Skin epidermis (tissue), 12 donors: ENCODE measurements around the gene SPACA4.
A peak's percentile ranks its signal among the peaks of the same experiment; 100 is the strongest.
"Not testable (repeated sequence)": the region's sequence is repeated elsewhere in the genome, so short reads cannot be mapped to it uniquely, and the experiment has no call there.

Experiments
- H3K27ac ChIP-seq, 21 experiments: fragments of 200-600 bp; sonication (generic) in 11 of 21; one replicate each; pipeline ENCODE4 v1.5.0; 2020; ENCODE audit warnings: mild to moderate bottlenecking in 3 of 21, inconsistent platforms in 2 of 21, moderate library complexity in 2 of 21
- H3K4me3 ChIP-seq, 7 experiments: fragments of 200-600 bp; sonication (generic) in 2 of 7; one replicate each; pipeline ENCODE4 v1.5.0; 2020; ENCODE audit warnings: inconsistent platforms in 2 of 7, mild to moderate bottlenecking in 2 of 7, moderate library complexity in 1 of 7

SPACA4 gene, protein sequence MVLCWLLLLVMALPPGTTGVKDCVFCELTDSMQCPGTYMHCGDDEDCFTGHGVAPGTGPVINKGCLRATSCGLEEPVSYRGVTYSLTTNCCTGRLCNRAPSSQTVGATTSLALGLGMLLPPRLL

DNA sequence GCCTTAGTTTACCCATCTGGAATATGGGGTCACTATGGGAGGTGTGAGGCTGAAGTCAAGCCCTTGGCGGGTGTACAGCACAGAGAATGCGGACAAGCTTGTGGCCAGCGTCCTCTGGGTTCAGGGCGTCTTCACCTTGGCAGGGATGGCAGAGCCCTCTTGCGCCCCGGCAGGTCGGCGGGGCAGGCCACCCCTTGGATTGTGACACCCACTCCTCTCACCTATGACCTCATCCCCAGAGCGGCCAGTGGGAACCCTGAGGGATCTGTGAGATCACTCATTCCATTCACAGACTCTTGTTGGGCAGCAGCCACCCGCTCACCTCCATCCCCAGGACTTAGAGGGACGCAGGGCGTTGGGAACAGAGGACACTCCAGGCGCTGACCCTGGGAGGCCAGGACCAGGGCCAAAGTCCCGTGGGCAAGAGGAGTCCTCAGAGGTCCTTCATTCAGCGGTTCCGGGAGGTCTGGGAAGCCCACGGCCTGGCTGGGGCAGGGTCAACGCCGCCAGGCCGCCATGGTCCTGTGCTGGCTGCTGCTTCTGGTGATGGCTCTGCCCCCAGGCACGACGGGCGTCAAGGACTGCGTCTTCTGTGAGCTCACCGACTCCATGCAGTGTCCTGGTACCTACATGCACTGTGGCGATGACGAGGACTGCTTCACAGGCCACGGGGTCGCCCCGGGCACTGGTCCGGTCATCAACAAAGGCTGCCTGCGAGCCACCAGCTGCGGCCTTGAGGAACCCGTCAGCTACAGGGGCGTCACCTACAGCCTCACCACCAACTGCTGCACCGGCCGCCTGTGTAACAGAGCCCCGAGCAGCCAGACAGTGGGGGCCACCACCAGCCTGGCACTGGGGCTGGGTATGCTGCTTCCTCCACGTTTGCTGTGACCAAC lies at the start of gene SPACA4:
SPACA4 (plus strand) TSS at position 280 of the 896 bp plus-strand sequence; CDS start at position 517, 237 bp downstream.
- H3K27ac ChIP-seq = no peak within 1 kb of the TSS
- no peak within 1 kb of the TSS for H3K4me3 ChIP-seq

DNA sequence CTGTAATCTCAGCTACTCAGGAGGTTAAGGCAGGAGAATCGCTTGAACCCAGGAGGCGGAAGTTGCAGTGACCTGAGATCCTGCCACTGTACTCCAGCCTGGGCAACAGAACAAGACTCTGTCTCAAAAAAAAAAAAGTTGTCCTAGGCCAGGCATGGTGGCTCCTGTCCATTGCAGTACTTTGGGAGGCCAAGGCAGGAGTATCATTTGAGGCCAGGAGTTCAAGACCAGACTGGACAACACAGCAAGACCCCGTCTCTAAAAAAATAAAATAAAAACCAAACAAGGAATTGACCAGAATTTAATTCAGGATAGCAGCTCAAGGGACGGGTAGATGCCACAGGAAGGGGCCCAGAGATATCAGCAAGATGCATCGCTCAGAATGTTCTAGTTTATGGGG lies 49.7 kb upstream of the SPACA4 start:
- peak overlapping the region in 1 of 21 experiments; percentile 11 for H3K27ac ChIP-seq
- no peak overlapping the region for H3K4me3 ChIP-seq

DNA sequence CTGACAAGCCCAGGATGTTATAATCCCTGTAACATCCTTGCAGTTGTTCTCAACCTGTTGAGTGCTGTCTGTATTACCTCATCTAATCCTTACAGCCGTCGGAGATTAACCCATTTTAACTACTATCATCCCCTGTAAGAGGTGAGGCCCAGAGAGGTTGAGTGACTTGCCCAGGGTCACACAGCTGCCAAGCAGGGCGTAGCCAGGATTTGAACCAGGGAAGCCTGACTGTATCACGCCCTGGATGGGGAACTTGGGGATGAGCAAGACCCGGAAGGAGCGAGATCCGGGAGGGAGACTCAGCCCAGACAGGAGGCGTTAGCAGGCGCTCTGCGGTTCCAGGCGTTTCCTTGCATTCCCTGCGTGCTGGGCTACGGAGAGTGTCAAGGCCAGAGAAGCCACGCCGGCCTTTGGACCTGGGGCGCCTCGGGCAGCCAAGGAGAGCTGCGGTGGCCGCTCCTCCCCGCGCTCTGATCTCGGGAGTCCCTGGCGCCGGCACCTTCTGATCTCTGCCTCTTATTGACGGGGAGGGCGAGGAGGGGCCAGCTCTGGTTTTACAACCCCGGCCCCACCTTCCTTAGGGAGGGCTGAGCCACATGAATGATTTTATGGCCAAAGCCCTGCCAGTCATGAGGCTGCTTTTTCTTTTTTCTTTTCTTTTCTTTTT lies 48.4 kb upstream of the SPACA4 start:
- H3K4me3 ChIP-seq = peak overlapping the region in 1 of 7 experiments; percentile 17
- peak overlapping the region in 7 of 21 experiments; percentile 7 to 65 (median 27) for H3K27ac ChIP-seq

DNA sequence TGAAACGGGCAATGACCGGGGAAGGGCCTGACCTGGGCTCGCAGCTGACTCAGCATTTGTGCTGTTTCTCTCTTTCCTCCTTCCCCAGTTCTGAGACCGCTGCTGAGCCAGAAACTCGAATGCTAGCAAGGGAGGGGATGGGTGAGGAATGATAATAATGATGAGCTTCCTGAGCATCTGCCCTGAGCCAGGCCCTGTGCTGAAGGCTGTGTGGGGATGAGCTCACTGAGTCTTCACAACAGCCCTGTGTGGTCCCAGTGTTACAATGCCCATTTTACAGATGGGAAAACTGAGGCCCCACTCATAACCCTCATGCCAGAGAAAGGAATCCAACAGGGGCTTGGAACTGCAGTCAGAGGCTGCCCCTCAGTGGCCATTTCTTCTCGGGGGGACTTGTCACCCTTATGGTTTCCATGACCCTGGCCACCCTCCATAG lies 46.4 kb upstream of the SPACA4 start:
- Histone ChIP-seq H3K4me3 (no peak overlapping the region), H3K27ac (peak overlapping the region in 1 of 21 experiments; percentile 31)

GRCh38 chr19:48561412-48561811 lies 45.1 kb upstream of the SPACA4 start:
- Histone ChIP-seq H3K4me3 (no peak overlapping the region), H3K27ac (no peak overlapping the region)

DNA sequence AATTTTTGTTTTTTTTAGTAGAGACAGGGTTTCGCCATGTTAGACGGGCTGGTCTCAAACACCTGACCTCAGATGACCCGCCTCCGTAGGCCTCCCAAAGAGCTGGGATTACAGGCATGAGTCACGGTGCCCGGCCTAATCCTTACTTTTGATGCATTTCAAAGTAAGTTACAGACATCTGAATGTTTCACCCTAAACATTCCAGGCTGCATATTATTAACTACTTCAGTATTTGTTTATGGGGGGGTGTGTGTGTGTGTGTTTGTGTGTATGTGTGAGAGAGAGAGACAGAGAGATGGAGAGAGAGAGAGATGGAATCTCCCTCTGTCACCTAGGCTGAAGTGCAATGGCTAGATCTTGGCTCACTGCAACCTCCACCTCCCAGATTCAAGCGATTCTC lies 41.5 kb upstream of the SPACA4 start:
- Histone ChIP-seq H3K27ac (no peak overlapping the region), H3K4me3 (no peak overlapping the region)

- H3K27ac ChIP-seq = peak overlapping the region in 9 of 21 experiments; percentile 7 to 64 (median 42)
- H3K4me3 ChIP-seq = no peak overlapping the region
These were observed 38.1 kb upstream of the SPACA4 start for GRCh38 chr19:48568345-48568886.

DNA sequence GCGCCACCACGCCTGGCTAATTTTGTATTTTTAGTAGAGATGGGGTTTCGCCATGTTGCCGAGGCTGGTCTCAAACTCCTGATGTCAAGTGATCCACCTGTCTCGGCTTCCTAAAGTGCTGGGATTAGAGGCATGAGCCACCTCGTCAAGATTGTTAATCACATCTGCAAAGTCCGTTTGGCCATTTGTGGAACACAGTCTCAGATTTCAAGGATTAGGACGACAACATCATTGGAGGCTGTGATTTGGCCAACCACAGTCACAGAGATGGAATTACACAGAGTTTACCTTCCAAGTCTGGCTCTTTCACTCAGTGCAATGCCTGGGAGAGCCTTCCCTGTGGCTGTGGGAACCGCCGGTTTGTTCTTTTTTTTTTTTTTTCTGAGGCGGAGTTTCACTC lies 36.7 kb upstream of the SPACA4 start:
- no peak overlapping the region for H3K4me3 ChIP-seq
- no peak overlapping the region for H3K27ac ChIP-seq

DNA sequence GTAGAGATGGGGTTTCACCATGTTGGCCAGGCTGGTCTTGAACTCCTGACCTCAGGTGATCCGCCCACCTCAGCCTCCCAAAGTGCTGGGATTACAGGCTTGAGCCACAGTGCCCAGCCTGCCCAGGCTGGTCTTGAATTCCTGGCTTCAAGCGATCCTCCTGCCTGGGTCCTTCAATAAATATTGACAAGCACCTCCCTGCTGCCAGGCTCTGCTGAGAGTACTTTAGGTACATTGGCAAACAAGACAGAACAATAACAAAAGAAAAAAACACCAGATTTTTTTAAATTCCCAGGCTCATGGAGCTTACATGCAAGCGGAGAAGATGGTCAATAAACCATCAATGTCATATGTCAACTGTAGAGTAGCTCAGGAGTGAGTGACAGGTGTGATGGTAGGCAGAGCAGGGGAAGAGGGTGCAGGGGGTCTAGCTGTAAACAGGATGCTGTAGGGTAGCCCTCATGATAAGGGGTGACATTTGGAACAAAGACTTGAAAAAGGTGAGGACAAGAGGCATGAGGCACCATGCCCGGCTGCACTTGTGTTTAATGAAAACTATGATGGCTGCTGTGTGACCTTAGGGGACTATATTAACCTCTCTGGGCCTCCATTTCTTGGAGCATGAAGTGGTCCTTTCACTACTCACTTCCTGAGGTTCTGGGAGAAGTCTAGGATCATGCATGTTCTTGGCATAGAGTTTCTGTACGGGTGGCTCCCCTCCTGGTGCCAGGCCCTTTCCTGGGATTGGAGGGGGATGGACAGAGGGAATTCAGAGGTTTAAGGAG lies 35.0 kb upstream of the SPACA4 start:
- Histone ChIP-seq H3K27ac (no peak overlapping the region), H3K4me3 (no peak overlapping the region)

GRCh38 chr19:48573163-48573505 lies 33.4 kb upstream of the SPACA4 start:
- Histone ChIP-seq H3K27ac (no peak overlapping the region), H3K4me3 (no peak overlapping the region)

DNA sequence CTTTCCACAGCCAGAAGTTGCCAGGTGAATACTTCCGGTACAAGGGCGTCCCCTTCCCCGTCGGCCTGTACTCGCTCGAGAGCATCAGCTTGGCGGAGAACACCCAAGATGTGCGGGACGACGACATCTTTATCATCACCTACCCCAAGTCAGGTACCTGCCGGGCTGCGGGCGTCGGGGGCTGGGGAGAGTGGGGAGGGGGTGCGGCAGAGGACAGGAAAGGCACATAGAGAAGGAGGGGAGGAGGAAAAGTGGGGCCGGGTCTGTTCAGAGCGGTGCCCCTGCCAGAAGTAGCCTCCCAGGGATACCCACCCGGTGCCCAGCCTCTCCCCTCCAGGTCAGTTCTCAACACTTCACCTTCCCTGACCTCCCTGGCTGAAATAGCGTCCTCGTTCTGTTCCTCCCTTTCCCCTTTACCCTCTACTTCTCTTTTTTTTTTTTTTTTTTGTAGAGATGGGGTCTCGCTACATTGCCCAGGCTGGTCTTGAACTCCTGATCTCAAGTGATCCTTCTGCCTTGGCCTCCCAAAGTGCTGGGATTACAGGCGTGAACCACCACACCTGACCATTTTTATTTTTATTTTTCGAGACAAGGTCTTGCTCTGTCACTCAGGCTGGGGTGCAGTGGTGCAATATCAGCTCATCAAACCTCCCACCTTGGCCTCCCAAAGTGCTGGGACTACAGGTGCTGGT lies 30.5 kb upstream of the SPACA4 start:
- Histone ChIP-seq H3K4me3 (no peak overlapping the region), H3K27ac (no peak overlapping the region)

GRCh38 chr19:48577908-48578307 lies 28.6 kb upstream of the SPACA4 start:
- not testable (repeated sequence) for H3K27ac ChIP-seq, H3K4me3 ChIP-seq

- Histone ChIP-seq H3K4me3 (no peak overlapping the region), H3K27ac (no peak overlapping the region)
These were observed 27.7 kb upstream of the SPACA4 start for GRCh38 chr19:48578891-48579290.

GRCh38 chr19:48582168-48582567 lies 24.4 kb upstream of the SPACA4 start:
- H3K27ac ChIP-seq = no peak overlapping the region
- no peak overlapping the region for H3K4me3 ChIP-seq

DNA sequence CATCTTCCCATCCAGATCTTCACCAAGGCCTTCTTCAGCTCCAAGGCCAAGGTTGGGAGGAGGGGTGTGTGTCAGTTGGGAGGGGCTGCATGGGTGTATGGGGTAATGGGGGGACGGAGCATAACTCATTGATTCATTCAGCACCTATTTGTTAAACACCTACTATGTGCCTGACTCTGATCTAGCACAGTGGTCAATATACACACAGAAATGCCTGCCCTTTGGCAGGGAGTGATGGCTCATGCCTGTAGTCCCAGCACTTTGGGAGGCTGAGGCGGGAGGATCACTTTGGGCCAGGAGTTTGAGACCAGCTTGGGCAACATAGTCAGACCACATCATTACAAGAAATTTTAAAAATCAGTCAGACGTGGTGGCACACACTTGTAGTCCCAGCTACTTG lies 19.2 kb upstream of the SPACA4 start:
- H3K27ac ChIP-seq = no peak overlapping the region
- H3K4me3 ChIP-seq = no peak overlapping the region

- Histone ChIP-seq H3K27ac (peak overlapping the region in 5 of 21 experiments; percentile 12 to 44 (median 26)), H3K4me3 (peak overlapping the region in 4 of 7 experiments; percentile 13 to 36 (median 23))
These were observed 17.7 kb upstream of the SPACA4 start for GRCh38 chr19:48588670-48589401.

DNA sequence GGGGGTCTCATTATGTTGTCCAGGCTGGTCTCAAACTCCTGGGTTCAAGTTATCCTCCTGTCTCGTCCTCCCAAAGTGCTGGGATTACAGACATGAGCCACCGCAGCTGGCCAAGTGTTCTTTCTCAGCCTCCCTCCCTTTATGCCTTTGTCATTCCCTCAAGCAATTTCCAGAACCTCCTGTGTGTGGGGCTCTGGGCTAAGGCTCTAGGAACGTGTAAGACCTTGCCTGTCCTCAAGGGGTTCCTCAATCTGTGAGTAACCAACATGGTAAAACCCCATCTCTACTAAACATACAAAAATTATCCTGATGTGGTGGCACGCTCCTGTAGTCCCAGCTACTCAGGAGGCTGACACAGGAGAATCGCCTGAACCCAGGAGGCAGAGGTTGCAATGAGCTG lies 15.5 kb upstream of the SPACA4 start:
- H3K4me3 ChIP-seq = no peak overlapping the region
- no peak overlapping the region for H3K27ac ChIP-seq

DNA sequence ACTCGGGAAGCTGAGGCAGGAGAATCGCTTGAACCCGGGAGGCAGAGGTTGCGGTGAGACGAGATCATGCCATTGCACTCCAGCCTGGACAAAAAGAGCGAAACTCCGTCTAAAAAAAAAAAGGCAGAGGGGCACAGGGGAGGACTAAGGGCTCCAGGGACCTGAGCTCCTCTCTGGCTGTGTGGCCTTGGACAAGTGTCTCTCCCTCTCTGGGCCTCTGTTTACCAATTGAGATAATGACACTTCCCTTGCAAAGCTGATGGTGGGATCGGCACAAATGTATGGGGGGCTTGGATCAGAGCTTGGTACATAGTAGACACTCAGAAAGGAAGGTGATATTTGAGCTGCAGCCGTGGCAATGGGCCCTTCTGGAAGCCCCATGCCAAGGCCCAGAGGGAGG lies 11.4 kb upstream of the SPACA4 start:
- H3K27ac ChIP-seq = no peak overlapping the region
- no peak overlapping the region for H3K4me3 ChIP-seq
